Measurements from ENCODE around the gene CCDC80.

CCDC80 gene

GRCh38 chr3:112632596-112632995, 8.3 kb downstream of the CCDC80 start:
- no peak for DNase-seq (ENCODE audit: low spot score)

GRCh38 chr3:112631257-112631656, 9.7 kb downstream of the CCDC80 start:
- no peak for DNase-seq (ENCODE audit: low spot score)

- no peak for DNase-seq (ENCODE audit: low spot score)
Measured at GRCh38 chr3:112629425-112629824, 11.5 kb downstream of the CCDC80 start.

- no peak for DNase-seq (ENCODE audit: low spot score)
Measured at GRCh38 chr3:112627919-112628466, 12.9 kb downstream of the CCDC80 start.

- DNase-seq (ENCODE audit: low spot score): no peak
Measured at GRCh38 chr3:112627419-112627818, 13.5 kb downstream of the CCDC80 start.

- no peak for DNase-seq (ENCODE audit: low spot score)
Measured at GRCh38 chr3:112623717-112624116, 17.2 kb downstream of the CCDC80 start.

GRCh38 chr3:112623213-112623612, 17.7 kb downstream of the CCDC80 start:
- DNase-seq (ENCODE audit: low spot score): no peak

- no peak for DNase-seq (ENCODE audit: low spot score)
Measured at GRCh38 chr3:112619295-112619694, 21.6 kb downstream of the CCDC80 start.

- no peak for DNase-seq (ENCODE audit: low spot score)
Measured at GRCh38 chr3:112617285-112617684, 23.7 kb downstream of the CCDC80 start.

GRCh38 chr3:112615989-112616731, 24.8 kb downstream of the CCDC80 start:
- DNase-seq (ENCODE audit: low spot score): no peak

GRCh38 chr3:112611752-112612515, 29.0 kb downstream of the CCDC80 start:
- DNase-seq (ENCODE audit: low spot score): no peak

- DNase-seq (ENCODE audit: low spot score): no peak
Measured at GRCh38 chr3:112610121-112610520, 30.8 kb downstream of the CCDC80 start.

GRCh38 chr3:112607863-112608262, 33.1 kb downstream of the CCDC80 start:
- DNase-seq (ENCODE audit: low spot score): no peak

- no peak for DNase-seq (ENCODE audit: low spot score)
Measured at GRCh38 chr3:112606098-112606497, 34.8 kb downstream of the CCDC80 start.

- DNase-seq (ENCODE audit: low spot score): no peak
Measured at GRCh38 chr3:112605285-112605684, 35.7 kb downstream of the CCDC80 start.

GRCh38 chr3:112604536-112604935, 36.4 kb downstream of the CCDC80 start:
- DNase-seq (ENCODE audit: low spot score): no peak

GRCh38 chr3:112602217-112602838, 38.6 kb downstream of the CCDC80 start:
- no peak for DNase-seq (ENCODE audit: low spot score)

GRCh38 chr3:112598731-112599130, 42.2 kb downstream of the CCDC80 start:
- no peak for DNase-seq (ENCODE audit: low spot score)

GRCh38 chr3:112597945-112598344, 43.0 kb downstream of the CCDC80 start:
- DNase-seq (ENCODE audit: low spot score): no peak

GRCh38 chr3:112594856-112595255, 46.1 kb downstream of the CCDC80 start:
- DNase-seq (ENCODE audit: low spot score): no peak

- DNase-seq (ENCODE audit: low spot score): no peak
Measured at GRCh38 chr3:112593258-112593657, 47.7 kb downstream of the CCDC80 start.

- DNase-seq (ENCODE audit: low spot score): no peak
Measured at GRCh38 chr3:112587336-112587735, 53.6 kb downstream of the CCDC80 start.

- DNase-seq (ENCODE audit: low spot score): no peak
Measured at GRCh38 chr3:112585782-112586181, 55.2 kb downstream of the CCDC80 start.
